HepG2 (cell line): Measurements from ENCODE around the gene POP7. TPM values are rescaled to one million over a fixed set of nuclear protein-coding genes. Genes with fewer than 3 reads are reported as not detected.
A peak's percentile ranks its signal among the peaks of the same experiment; 100 is the strongest.

ENCODE experiments used
- KDM4B ChIP-seq: sonication (generic); formaldehyde crosslinking; IDR thresholded peaks from 2 replicates; pipeline ENCODE4 v1.4.0; 2020; ENCODE audit warnings: missing genetic modification reagents
- POGZ ChIP-seq: sonication (generic); formaldehyde crosslinking; IDR thresholded peaks from 2 replicates; pipeline ENCODE4 v1.4.0; 2020; ENCODE audit warnings: mild to moderate bottlenecking, missing genetic modification reagents
- STAT6 ChIP-seq: sonication (generic); formaldehyde crosslinking; IDR thresholded peaks from 2 replicates; pipeline ENCODE4 v1.4.0; 2020; ENCODE audit warnings: missing genetic modification reagents, mild to moderate bottlenecking, borderline replicate concordance
- ZFAT ChIP-seq: sonication (generic); formaldehyde crosslinking; conservative IDR thresholded peaks from 2 replicates; pipeline ENCODE4 v1.8.1; 2023; ENCODE audit warnings: missing genetic modification reagents, inconsistent platforms
- ZNF18 ChIP-seq: sonication (generic); formaldehyde crosslinking; IDR thresholded peaks from 2 replicates; pipeline ENCODE4 v1.8.0; 2022; ENCODE audit warnings: mild to moderate bottlenecking, missing genetic modification reagents; ENCODE audit not compliant: insufficient replicate concordance
- ZNF280D ChIP-seq: sonication (generic); formaldehyde crosslinking; IDR thresholded peaks from 2 replicates; pipeline ENCODE4 v1.5.1; 2020; ENCODE audit warnings: mild to moderate bottlenecking, missing genetic modification reagents
- ZNF335 ChIP-seq: sonication (generic); formaldehyde crosslinking; IDR thresholded peaks from 2 replicates; pipeline ENCODE4 v1.4.0; 2020; ENCODE audit warnings: missing genetic modification reagents
- ZSCAN25 ChIP-seq: sonication (generic); formaldehyde crosslinking; IDR thresholded peaks from 2 replicates; pipeline ENCODE4 v1.8.0; 2022; ENCODE audit warnings: mild to moderate bottlenecking, missing genetic modification reagents
- polyA plus RNA-seq, 8 experiments: library from polyadenylated mRNA; depleted of rRNA in 3 of 8; stranded (reverse) in 7 of 8; unstranded in 1 of 8; fragments of >200 nt; fragmentation: Illumina TruSeq in 4 of 8; extraction: Trizol in 4 of 8; gene quantifications; 2 replicates each; pipeline versions ENCODE4 v1.2.1 to v1.2.3, GENCODE V29; 2011 to 2016; ENCODE audit warnings: low read depth in 4 of 8, missing spikeins in 1 of 8, mixed read lengths in 1 of 8; ENCODE audit not compliant: insufficient read depth in 1 of 8
- total RNA-seq, 5 experiments: library from RNA; depleted of rRNA; stranded (reverse); fragments of >200 nt; fragmentation: Illumina TruSeq; extraction: Trizol; gene quantifications; 2 replicates each; pipeline ENCODE4 v1.2.3, GENCODE V29; 2016; ENCODE audit warnings: low read depth in 1 of 5
- TF ChIP-seq, protein P1 (sequence below): sonication (generic); formaldehyde crosslinking; IDR thresholded peaks from 2 replicates; pipeline ENCODE4 v1.5.1; 2020; ENCODE audit warnings: mild to moderate bottlenecking, missing genetic modification reagents, borderline replicate concordance
- TF ChIP-seq, protein P2 (sequence below): sonication (generic); formaldehyde crosslinking; IDR thresholded peaks from 2 replicates; pipeline ENCODE4 v1.4.0; 2020; ENCODE audit warnings: missing genetic modification reagents
- TF ChIP-seq, protein P3 (sequence below): IDR thresholded peaks from 2 replicates; pipeline ENCODE4 v1.6.1; 2018; ENCODE audit warnings: missing genetic modification reagents

POP7 gene
- total and polyA plus RNA-seq, 2 of the 13 experiments (the other 11 are each of a cell fraction or from before 2014, with no cell fraction given), result 63.9 to 91.1 TPM

DNA sequence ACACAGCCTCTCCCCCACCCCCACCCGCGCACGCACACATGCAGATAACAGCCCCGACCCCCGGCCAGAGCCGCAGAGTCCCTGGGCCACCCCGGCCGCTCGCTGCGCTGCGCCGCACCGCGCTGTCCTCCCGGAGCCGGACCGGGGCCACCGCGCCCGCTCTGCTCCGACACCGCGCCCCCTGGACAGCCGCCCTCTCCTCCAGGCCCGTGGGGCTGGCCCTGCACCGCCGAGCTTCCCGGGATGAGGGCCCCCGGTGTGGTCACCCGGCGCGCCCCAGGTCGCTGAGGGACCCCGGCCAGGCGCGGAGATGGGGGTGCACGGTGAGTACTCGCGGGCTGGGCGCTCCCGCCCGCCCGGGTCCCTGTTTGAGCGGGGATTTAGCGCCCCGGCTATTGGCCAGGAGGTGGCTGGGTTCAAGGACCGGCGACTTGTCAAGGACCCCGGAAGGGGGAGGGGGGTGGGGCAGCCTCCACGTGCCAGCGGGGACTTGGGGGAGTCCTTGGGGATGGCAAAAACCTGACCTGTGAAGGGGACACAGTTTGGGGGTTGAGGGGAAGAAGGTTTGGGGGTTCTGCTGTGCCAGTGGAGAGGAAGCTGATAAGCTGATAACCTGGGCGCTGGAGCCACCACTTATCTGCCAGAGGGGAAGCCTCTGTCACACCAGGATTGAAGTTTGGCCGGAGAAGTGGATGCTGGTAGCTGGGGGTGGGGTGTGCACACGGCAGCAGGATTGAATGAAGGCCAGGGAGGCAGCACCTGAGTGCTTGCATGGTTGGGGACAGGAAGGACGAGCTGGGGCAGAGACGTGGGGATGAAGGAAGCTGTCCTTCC lies 15.0 kb downstream of the POP7 start (continued):
- TF ChIP-seq STAT6 (CRISPR knock-in tag), result no peak
- TF ChIP-seq ZNF18 (CRISPR knock-in tag), result peak; percentile 26
- no peak for TF ChIP-seq KDM4B (CRISPR knock-in tag)
- TF ChIP-seq, protein P1, sequence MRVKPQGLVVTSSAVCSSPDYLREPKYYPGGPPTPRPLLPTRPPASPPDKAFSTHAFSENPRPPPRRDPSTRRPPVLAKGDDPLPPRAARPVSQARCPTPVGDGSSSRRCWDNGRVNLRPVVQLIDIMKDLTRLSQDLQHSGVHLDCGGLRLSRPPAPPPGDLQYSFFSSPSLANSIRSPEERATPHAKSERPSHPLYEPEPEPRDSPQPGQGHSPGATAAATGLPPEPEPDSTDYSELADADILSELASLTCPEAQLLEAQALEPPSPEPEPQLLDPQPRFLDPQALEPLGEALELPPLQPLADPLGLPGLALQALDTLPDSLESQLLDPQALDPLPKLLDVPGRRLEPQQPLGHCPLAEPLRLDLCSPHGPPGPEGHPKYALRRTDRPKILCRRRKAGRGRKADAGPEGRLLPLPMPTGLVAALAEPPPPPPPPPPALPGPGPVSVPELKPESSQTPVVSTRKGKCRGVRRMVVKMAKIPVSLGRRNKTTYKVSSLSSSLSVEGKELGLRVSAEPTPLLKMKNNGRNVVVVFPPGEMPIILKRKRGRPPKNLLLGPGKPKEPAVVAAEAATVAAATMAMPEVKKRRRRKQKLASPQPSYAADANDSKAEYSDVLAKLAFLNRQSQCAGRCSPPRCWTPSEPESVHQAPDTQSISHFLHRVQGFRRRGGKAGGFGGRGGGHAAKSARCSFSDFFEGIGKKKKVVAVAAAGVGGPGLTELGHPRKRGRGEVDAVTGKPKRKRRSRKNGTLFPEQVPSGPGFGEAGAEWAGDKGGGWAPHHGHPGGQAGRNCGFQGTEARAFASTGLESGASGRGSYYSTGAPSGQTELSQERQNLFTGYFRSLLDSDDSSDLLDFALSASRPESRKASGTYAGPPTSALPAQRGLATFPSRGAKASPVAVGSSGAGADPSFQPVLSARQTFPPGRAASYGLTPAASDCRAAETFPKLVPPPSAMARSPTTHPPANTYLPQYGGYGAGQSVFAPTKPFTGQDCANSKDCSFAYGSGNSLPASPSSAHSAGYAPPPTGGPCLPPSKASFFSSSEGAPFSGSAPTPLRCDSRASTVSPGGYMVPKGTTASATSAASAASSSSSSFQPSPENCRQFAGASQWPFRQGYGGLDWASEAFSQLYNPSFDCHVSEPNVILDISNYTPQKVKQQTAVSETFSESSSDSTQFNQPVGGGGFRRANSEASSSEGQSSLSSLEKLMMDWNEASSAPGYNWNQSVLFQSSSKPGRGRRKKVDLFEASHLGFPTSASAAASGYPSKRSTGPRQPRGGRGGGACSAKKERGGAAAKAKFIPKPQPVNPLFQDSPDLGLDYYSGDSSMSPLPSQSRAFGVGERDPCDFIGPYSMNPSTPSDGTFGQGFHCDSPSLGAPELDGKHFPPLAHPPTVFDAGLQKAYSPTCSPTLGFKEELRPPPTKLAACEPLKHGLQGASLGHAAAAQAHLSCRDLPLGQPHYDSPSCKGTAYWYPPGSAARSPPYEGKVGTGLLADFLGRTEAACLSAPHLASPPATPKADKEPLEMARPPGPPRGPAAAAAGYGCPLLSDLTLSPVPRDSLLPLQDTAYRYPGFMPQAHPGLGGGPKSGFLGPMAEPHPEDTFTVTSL (CRISPR knock-in tag), result peak; percentile 49; the same call in 1 of the 2 replicates
- no peak for TF ChIP-seq ZSCAN25 (CRISPR knock-in tag)
- TF ChIP-seq ZFAT (CRISPR knock-in tag), result no peak
- TF ChIP-seq, protein P2, sequence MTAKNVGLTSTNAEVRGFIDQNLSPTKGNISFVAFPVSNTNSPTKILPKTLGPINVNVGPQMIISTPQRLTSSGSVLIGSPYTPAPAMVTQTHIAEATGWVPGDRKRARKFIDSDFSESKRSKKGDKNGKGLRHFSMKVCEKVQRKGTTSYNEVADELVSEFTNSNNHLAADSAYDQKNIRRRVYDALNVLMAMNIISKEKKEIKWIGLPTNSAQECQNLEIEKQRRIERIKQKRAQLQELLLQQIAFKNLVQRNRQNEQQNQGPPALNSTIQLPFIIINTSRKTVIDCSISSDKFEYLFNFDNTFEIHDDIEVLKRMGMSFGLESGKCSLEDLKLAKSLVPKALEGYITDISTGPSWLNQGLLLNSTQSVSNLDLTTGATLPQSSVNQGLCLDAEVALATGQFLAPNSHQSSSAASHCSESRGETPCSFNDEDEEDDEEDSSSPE (CRISPR knock-in tag), result peak; percentile 62; the same call in 1 of the 2 replicates
- TF ChIP-seq ZNF280D (CRISPR knock-in tag), result 0 out of 2 replicates have a peak, but pooled peaks have one; percentile 42
- 0 out of 2 replicates have a peak, but pooled peaks have one; percentile 33 for TF ChIP-seq ZNF335
- TF ChIP-seq, protein P3, sequence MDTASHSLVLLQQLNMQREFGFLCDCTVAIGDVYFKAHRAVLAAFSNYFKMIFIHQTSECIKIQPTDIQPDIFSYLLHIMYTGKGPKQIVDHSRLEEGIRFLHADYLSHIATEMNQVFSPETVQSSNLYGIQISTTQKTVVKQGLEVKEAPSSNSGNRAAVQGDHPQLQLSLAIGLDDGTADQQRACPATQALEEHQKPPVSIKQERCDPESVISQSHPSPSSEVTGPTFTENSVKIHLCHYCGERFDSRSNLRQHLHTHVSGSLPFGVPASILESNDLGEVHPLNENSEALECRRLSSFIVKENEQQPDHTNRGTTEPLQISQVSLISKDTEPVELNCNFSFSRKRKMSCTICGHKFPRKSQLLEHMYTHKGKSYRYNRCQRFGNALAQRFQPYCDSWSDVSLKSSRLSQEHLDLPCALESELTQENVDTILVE (CRISPR knock-in tag), result no peak
- TF ChIP-seq POGZ (CRISPR knock-in tag), result no peak
